GM18951 (cell line): ENCODE results near the gene DNAJC15.

Source experiments
- POLR2A ChIP-seq: IDR thresholded peaks from 4 replicates; pipeline ENCODE4 v1.6.1; 2011; ENCODE audit warnings: mild to moderate bottlenecking; ENCODE audit not compliant: insufficient read length, insufficient read depth; ENCODE audit errors: extremely low read depth
- in situ Hi-C: fragments of 300-500 bp; cut with MboI; formaldehyde crosslinking; loops from one replicate; pipeline ENCODE4 v1.12.0; 2022; ENCODE audit warnings: low sequenced_read_pairs, mixed read lengths, inconsistent platforms; ENCODE audit not compliant: unreplicated experiment

The DNAJC15 gene

GRCh38 chr13:43077906-43078305, 54.5 kb downstream of the DNAJC15 start:
- no peak for TF ChIP-seq POLR2A
- in situ Hi-C loops: no loop called here

GRCh38 chr13:43078399-43078798, 55.0 kb downstream of the DNAJC15 start:
- TF ChIP-seq POLR2A: no peak
- in situ Hi-C loops: no loop called here

GRCh38 chr13:43079392-43079931, 56.1 kb downstream of the DNAJC15 start:
- TF ChIP-seq POLR2A: no peak
- in situ Hi-C loops: no loop called here

- in situ Hi-C loops: no loop called here
- TF ChIP-seq POLR2A: no peak
These were observed 56.8 kb downstream of the DNAJC15 start for GRCh38 chr13:43080199-43080598.

GRCh38 chr13:43081866-43082265, 58.5 kb downstream of the DNAJC15 start:
- TF ChIP-seq POLR2A: no peak
- in situ Hi-C loops: no loop called here

- TF ChIP-seq POLR2A: no peak
- in situ Hi-C loops: no loop called here
These were observed 60.4 kb downstream of the DNAJC15 start for GRCh38 chr13:43083750-43084149.

- in situ Hi-C loops: no loop called here
- TF ChIP-seq POLR2A: no peak
These were observed 62.2 kb downstream of the DNAJC15 start for GRCh38 chr13:43085545-43085944.

GRCh38 chr13:43086181-43086580, 62.8 kb downstream of the DNAJC15 start:
- in situ Hi-C loops: no loop called here
- no peak for TF ChIP-seq POLR2A

GRCh38 chr13:43088093-43088511, 64.7 kb downstream of the DNAJC15 start:
- TF ChIP-seq POLR2A: no peak
- in situ Hi-C loops: no loop called here

GRCh38 chr13:43089912-43090498, 66.6 kb downstream of the DNAJC15 start:
- in situ Hi-C loops: no loop called here
- TF ChIP-seq POLR2A: no peak

GRCh38 chr13:43094901-43095300, 71.5 kb downstream of the DNAJC15 start:
- no peak for TF ChIP-seq POLR2A
- in situ Hi-C loops: no loop called here

- in situ Hi-C loops: no loop called here
- no peak for TF ChIP-seq POLR2A
These were observed 72.7 kb downstream of the DNAJC15 start for GRCh38 chr13:43095771-43096719.

GRCh38 chr13:43100667-43101066, 77.3 kb downstream of the DNAJC15 start:
- TF ChIP-seq POLR2A: no peak
- in situ Hi-C loops: no loop called here

GRCh38 chr13:43102304-43102703, 78.9 kb downstream of the DNAJC15 start:
- TF ChIP-seq POLR2A: no peak
- in situ Hi-C loops: no loop called here
